DMS 273 treated with DMSO at 0.1 percent for 48 hours (cell line): ENCODE measurements around the gene CASP3.
"Not testable (repeated sequence)": the region's sequence is repeated elsewhere in the genome, so short reads cannot be mapped to it uniquely, and the experiment has no call there.

Experiments
- DNase-seq: peaks from one replicate; lab custom pipeline; 2025; lab: John Stamatoyannopoulos, UW

CASP3 gene

DNA sequence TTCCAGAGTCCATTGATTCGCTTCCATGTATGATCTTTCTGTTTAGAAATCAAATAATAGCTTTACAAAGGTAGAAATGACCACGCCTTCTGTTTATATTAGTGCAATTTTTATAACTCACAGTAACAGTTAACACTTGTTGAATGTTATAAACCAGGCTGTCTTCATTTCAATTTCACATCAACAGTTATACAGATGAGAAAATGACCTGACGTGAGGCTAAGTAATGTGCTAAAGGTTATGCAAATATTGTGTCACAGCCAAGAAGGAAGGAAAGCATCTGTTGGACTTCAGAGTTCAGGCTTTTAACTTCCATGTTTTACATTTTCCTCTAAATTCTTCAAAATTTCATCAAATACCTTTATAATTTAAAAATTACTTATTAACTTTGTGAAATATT lies 13.9 kb downstream of the CASP3 start:
- no peak for DNase-seq

DNA sequence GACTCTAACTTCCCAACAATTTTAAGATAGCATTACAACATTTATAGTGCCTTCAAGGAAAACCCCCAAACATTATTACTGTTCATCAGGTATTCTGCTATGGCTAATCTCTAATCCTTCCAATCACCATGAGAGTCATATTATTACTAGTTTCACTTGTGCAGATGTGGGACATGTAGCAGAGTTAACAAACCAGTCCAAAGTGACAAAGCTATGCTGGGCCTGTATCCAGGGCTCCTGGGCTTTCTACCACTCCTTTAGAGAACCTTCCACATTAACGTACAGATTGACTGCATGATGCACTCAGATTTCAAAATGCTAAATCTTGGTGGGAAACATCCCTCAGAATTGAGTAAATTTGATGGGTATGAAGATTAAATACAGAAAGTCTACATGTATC lies 16.4 kb downstream of the CASP3 start:
- DNase-seq, result no peak

DNA sequence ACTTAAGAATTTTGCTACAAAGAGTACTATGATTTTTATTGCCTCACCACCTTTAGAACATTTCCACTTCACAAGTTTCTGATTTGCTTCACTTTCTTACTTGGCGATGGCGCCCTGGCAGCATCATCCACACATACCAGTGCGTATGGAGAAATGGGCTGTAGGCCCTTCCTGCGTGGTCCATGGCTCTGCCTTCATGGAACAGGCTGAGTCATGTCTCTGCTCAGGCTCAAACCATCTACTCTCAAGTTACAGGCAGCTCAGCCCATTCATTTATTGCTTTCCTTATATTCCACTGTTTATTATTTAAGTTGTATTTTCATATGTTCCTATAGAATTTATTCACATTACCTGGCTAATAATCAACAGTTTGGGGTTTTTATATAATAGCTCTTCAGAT lies 21.1 kb downstream of the CASP3 start:
- no peak for DNase-seq

DNA sequence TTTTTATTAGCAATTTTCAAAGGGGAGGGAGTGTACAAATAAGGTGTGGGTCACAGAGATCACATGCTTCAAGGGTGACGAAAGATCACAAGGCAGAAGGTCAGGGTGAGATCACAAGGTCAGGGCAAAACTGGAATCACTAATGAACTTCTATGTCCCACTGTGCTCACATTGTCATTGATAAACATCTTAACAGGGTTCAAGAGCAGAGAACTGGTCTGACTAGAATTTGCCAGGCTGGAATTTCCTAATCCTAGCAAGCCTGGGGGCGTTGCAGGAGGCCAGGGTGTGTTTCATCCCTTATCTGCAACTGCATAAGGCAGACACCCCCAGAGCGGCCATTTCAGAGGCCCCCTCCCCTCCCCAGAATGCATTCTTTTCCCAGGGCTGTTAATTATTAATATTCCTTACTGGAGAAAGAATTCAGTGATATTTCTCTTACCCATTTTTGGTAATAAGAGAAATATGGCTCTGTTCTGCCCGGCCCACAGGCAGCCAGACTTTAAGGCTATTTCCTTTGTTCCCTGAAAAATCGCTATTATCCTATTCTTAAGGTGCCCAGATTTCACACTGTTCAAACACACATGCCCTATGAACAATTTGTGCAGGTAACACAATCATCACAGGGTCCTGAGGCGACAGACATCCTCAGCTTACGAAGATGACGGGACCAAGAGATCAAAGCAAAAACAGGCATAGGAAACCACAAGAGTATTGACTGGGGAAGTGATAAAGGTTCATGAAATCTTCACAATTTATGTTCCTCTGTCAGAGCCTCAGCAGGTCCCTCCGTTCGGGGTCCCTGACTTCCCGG lies 23.3 kb downstream of the CASP3 start:
- DNase-seq, result not testable (repeated sequence)

DNA sequence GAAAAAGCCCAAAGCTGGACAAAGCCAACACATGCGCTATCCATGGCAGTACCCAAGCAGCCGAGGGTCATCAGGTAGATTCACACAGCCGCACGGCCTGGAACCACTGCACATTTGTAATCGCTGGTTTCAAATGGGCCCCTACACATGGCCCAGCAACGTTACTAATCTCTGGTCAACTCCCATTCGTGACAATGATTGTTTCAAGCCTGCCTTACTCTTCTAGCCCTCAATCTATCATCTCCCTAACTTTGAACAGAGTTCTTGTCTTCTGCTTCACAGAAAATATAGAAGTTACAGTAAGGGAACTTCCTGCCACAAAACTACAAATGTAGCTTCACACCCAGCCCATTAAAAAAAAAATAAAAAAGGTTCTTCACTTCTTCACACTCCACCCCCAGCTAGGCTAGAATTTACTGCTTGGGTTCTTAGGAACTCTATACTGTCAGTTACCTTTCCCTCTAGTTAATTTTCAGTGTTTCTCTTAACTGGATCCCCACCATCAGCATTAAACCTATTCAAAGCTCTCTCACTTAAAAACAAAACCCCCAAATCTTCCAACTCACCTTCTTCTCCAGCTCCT lies 24.2 kb downstream of the CASP3 start:
- DNase-seq, result no peak

DNA sequence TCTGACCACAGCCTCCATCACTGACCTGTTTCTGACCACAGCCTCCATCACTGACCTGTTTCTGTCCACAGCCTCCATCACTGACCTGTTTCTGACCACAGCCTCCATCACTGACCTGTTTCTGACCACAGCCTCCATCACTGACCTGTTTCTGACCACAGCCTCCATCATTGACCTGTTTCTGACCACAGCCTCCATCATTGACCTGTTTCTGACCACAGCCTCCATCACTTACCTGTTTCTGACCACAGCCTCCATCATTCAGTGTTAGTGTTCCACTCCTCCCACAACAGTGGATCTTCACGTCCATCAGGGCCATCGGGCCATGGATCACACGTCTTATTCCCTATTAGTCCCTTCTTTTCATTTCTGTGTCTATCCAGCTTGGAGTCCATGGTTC lies 24.7 kb downstream of the CASP3 start:
- not testable (repeated sequence) for DNase-seq

DNA sequence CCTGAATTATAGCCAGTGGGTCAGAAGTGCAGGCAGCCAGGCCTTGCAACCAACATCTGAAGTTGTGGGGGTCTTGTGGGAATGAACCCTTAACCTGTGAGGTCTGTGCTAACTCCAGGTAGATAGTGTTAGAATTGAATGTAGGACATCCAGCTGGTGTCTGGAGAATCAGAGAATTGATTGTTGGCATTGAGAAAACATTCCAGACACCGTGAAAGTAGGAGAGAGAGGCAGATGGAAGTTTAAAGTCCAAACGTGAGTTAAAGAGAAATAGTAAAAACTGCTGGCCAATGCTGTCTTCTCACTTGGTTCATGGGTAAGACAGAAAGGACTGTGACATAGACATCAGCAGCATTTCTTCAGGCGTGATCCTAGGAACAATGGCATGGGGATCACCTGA lies 27.7 kb downstream of the CASP3 start:
- no peak for DNase-seq

DNA sequence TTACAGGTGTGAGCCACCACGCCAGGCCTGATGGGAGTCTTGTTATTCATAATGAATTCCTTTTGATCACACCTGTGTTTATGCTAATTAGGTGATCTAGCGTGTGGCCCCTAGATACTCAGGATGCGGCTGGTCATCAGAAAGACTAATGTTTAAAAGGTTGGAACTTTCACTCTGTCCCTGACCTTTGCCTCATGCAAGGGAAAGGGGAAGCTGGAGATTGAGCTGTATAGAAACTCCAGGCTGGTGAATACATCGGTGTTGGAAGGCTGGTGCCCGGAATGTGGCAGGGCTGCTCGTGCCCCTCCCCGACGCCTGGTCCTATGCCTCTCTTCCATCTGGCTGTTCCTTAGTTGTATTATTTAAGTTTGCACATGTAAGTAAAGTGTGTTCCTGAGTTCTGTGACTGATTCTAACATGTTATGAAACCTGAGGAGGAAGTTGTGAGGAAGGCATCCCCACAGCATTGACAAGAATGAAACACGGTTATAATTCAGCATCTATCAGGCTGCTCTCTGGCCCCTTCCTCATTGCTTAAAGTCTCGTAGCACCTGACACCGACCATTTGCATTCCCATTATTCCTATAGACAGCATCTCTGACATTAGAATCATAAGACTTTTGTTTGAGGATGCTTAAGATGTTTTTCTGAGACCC lies 28.9 kb downstream of the CASP3 start:
- DNase-seq, result no peak

DNA sequence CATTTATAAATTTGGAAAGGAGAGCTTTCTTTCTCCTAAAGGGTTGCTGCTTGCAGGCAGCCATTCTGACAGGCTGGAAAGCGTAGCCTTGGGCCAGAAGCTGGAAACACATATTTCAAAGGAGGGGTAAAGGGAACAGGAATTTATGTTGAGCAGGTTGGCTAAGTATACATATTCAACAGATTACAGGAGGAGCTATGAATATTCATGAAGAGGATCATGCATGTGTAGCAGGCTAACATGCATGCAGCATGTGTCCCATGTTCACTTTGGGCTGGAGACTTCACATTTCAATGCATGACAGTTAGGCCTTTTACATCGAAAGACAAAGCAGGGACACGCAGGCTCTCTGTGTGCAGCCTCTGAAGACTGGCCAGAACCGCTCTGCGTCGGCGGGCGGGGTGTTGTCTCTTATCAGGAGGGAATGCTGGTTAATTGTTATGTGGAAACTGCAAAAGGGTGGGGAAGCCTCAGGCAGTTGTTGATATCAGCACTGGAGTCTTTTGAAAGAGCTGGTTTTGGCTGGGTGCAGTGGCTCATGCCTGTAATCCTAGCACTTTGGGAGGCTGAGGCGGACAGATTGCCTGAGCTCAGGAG lies 31.5 kb downstream of the CASP3 start:
- DNase-seq, result no peak

DNA sequence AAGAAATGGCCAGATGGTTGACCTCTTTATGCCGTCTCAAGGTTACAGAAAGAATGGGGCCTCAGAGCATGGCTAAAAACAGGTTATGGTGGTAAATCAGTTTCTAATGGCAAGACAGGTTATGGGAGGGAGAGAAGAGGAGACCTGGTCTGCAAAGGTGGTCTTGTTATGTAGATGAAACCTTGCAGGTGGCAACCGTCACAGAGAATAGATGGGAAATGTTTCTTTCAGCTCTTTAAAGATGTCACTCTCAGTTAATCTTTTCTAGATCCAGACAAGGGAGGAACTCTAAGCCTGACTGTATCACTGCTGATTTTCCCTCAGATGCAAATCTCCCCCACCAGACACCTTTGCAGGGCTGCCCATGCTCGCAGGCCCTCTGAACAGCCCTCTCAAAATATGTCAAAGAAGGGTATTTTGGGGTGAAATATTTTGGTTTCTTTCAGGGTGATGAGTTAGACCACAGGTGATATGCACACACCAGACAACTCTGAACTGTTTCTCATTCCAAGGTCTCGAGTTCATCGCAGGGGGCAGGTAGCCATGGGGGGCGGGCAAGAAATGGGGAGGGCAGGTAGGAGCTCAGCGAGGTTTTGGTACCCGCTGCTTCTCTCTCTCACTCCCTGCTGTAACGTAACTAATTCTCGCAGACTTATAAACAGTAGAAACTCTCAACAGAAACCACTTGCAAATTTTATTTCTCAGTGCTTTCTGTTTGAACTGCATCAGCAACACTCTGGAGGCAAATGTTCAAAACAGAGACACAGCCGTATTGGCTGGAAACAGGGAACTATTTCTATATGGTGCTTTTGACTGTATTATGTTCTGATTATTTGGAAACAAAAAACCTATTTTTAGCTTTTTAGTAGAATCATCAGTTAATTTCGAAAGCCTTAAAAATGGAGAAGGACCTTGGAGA lies 32.4 kb downstream of the CASP3 start:
- DNase-seq, result no peak

DNA sequence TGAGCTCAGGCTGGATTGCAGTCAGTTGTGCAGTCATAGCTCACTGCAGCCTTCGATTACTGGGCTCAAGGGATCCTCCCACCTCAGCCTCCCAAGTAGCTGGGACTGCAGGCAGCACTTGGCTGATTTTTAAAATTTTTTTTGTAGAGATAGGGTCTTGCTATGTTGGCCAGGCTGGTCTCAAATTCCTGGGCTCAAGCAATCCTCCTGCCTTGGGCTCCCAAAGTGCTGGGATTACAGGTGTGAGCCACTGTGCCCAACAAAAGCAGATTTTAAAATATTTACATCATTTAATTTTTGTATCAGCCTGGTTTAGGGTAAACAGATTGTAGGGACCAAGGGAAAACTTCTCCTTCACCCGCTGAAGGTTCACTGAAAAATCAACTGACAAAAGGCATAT lies 33.1 kb downstream of the CASP3 start:
- DNase-seq, result not testable (repeated sequence)

DNA sequence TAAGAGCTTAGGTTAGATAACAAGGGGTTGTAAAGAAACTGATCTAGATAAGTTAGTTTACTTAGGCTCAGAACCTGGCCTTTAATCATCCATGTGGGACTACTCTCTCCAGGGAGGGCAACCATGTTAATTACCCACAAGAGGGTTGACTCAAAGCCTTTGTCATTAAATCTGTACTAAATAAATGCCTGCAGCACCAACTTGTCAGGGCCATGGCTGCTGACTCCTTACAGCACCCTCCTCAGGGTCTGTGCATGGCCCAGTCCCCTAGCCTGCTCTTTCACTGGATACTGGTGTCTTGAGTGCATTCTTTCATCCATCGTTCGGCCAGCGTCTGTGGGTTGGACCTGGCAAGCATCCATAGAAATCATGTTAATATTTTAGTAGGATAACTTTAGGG lies 34.7 kb downstream of the CASP3 start:
- no peak for DNase-seq

DNA sequence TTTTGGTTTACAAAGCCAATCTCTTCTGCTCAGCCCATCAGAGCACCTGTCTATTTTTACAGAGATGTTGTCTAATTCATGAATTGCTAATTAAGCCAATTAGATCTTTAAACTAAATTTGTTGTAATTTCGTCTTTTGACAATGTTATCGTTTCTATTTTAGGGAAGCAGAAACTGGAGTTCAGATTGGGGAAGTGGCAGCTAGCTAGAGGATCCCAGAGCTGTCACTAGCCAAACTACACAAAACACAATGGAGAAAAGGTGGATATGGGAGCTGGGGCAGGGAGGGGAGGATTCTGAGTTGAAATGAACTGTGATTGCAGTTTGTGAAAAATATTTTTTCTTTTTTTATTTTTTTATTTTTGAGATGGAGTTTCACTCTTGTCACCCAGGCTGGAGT lies 35.8 kb downstream of the CASP3 start:
- no peak for DNase-seq

DNA sequence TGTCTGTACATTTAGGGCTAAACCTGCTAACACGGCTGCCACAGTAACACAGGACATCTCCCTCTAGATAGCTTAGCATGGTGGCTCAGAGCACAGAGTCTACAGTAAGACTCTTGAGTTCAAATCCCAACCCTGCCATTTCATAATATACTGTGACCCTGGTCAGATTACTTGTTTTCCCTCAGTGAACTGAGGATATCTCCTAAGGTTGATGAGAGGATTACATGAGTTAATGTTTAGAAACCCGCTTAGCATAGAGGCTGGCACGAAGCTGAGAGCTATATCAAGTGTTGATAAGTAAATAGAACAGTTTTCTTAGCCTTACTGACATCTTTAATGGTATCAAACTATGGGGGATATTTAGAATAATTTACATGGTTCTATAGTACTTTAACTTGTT lies 37.2 kb downstream of the CASP3 start:
- DNase-seq, result no peak

DNA sequence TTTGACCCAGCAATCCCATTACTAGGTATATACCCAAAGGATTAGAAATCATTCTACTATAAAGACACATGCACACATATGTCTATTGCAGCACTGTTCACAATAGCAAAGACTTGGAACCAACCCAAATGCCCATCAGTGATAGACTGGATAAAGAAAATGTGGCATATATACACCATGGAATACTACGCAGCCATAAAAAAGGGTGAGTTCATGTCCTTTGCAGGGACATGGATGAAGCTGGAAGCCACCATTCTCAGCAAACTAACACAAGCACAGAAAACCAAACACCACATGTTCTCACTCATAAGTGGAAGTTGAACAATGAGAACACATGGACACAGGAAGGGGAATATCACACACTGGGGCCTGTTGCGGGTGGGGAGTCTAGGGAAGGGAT lies 41.8 kb downstream of the CASP3 start:
- not testable (repeated sequence) for DNase-seq

DNA sequence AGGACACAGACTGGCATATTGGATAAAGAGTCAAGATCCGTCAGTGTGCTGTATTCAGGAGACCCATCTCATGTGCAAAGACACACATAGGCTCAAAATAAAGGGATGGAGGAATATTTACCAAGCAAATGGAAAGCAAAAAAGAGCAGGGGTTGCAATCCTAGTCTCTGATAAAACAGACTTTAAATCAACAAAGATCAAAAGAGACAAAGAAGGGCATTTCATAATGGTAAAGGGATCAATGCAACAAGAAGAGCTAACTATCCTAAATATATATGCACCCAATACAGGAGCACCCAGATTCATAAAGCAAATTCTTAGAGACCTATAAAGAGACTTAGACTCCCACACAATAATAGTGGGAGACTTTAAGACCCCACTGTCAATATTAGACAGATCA lies 46.4 kb downstream of the CASP3 start:
- DNase-seq, result not testable (repeated sequence)

DNA sequence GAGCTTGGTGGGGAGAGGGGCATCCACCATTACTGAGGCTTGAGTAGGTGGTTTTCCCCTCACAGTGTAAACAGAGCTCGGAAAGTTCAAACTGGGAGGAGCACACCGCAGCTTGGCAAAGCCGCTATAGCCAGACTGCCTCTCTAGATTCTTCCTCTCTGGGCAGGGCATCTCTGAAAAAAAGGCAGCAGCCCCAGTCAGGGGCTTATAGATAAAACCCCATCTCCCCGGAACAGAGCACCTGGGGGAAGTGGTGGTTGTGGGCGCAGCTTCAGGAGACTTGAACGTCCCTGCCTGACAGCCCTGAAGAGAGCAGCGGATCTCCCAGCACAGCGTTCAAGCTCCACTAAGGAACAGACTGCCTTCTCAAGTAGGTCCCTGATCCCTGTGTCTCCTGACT lies 48.3 kb downstream of the CASP3 start:
- not testable (repeated sequence) for DNase-seq

DNA sequence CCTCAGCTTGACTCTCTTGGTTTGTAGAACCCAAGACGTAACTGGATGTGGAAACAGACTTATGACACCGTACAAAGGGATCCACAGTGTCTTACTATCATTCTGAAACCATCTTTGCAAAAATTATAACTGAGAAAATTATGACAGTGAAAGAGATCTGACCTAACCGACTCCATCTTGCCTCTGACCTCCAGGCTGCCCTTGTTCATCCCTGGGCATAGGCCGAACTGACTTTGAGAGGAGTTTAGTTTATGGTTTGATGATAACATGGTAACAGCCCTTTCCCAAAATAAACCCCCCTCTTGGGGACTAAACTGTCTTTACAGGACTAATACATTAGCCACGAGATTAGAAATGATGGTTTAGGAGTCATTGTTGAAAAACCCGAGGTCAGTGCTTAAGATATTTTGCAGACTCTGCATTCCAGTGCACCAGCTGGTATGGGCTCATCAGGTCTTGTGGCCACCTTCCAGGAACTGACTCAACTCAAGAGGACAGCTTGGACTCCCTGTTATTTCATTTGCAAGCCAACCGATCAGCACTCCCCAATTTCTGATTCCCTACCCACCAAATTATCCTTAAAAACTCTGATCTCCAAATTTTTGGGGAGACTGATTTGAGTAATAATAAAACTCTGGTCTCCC lies 49.6 kb downstream of the CASP3 start:
- DNase-seq, result no peak

DNA sequence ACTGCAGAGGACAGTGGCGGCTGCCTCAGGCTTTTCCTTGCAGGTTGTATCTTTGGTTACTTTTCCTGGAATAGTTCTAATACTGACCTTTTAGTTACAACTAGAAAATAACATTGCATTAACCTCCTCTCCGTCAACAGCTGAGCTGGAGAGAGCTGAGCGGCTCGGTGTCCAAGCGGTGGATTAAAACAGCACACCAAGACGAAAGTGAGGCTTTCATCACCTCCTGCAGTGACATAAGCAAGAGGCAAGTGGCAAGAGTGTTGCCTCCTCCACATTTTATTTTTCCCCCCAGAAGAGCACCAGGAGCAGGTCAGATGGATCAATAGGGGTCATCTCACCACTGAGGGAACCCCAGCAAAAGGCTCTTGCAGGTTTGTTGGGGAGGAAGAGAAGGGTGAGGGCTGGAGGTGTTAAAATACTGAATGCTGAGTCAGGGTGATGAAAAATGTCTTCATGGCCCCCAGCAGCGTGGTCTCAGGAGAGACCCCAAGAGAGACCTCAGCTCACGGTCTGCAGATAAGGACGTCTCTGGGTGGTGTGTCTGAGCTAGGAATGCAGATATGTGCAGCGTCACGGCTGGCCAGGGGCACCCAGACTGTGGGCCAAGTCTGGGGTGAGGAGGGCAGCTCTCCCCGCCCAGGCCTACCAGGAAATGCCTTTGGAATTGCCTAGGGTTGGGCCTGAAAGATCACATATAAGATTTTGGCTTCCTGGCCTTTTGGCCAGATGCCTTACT lies 50.3 kb downstream of the CASP3 start:
- no peak for DNase-seq

DNA sequence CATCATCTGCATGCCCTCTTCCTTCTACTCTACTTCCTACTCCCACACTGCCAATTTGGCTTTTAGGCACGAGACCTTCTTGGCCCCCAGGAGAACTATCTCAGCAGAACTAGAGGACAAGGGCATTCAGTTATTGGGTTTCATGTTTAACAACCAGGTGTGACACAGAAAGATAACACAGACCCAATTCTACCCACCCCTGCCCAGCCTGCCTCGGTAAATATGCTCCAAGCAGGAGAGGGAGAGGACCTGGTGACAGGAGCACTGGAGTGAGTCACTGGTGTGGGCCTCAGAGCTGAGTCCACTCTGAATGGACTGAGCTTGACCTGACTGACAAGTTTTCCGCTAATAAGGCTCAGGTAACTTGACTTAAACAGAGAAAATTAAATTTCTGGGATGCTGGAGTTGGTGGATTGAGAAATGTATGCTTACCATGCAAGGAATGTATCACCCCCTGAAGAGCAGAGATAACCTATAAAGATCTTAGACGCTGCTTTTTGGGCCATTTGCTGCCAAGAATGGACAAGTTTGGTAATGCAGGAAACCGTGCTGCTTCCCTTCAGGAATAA lies 52.5 kb downstream of the CASP3 start:
- no peak for DNase-seq
